Endothelial cell of umbilical vein (primary cell): Measurements from ENCODE around the gene FANCC. TPM values are rescaled to one million over a fixed set of nuclear protein-coding genes. Genes with fewer than 3 reads are reported as not detected.
A peak's percentile ranks its signal among the peaks of the same experiment; 100 is the strongest.

Source experiments
- BruUV-seq: library from RNA; stranded (reverse); fragments of 400-500 nt; replicated peaks from 2 replicates; lab custom pipeline; 2021; lab: Mats Ljungman, UMichigan
- CTCF ChIA-PET: fragments of 300-600, 350-600 bp; sonication (Branson Sonifier 250); formaldehyde crosslinking; loops from one replicate; lab custom pipeline; 2021; ENCODE audit warnings: antibody characterized with exemption, inconsistent platforms; lab: Charles Lee
- POLR2A ChIA-PET: fragments of 300-600, 350-600 bp; sonication (Branson Sonifier 250); formaldehyde crosslinking; loops from one replicate; lab custom pipeline; 2021; ENCODE audit warnings: antibody characterized with exemption, inconsistent platforms; lab: Charles Lee
- DNase-seq: peaks from one replicate; pipeline ENCODE4 v3.0.0-alpha.2; 2011; ENCODE audit warnings: low read depth, low spot score
- FAIRE-seq: peaks from 2 replicates; lab custom pipeline; 2011; peaks lifted over from hg19 to GRCh38; lab: Jason Lieb, UNC
- H2AFZ ChIP-seq: 2 replicates; pipeline ENCODE4 v1.6.0; 2012; ENCODE audit warnings: low read depth, low read length, control low read depth, inconsistent platforms
- H3K27ac ChIP-seq: 2 replicates; pipeline ENCODE4 v1.5.1; 2011; ENCODE audit warnings: low read depth, mild to moderate bottlenecking, control low read depth, low read length, moderate library complexity; ENCODE audit not compliant: insufficient read depth
- H3K27me3 ChIP-seq, 2 experiments: 2 replicates each; pipeline versions ENCODE4 v1.6.0 to v1.6.1; 2011; ENCODE audit warnings: low read length in 2 of 2, mixed read lengths in 1 of 2; ENCODE audit not compliant: control insufficient read depth in 2 of 2, insufficient read depth in 2 of 2
- H3K36me3 ChIP-seq, 2 experiments: 2 replicates in 1 of 2; 3 replicates in 1 of 2; pipeline ENCODE4 v1.5.1; 2011; ENCODE audit warnings: low read length in 2 of 2, mild to moderate bottlenecking in 1 of 2, moderate library complexity in 1 of 2; ENCODE audit not compliant: control insufficient read depth in 2 of 2, insufficient read depth in 2 of 2; ENCODE audit errors: extremely low read depth in 1 of 2
- H3K4me1 ChIP-seq: 3 replicates; pipeline ENCODE4 v1.5.1; 2011; ENCODE audit warnings: mild to moderate bottlenecking, low read length; ENCODE audit not compliant: control insufficient read depth, insufficient read depth; ENCODE audit errors: extremely low read depth
- H3K4me2 ChIP-seq: 2 replicates; pipeline ENCODE4 v1.6.1; 2011; ENCODE audit warnings: low read length, control low read depth, mixed read lengths; ENCODE audit not compliant: insufficient read depth
- H3K4me3 ChIP-seq, 3 experiments: fragments of 200-600 bp in 1 of 3; sonication (generic), shearing (Covaris generic) in 1 of 3; replicated peaks in 1 of 3; 2 replicates each; pipeline ENCODE4 v1.5.1; 2011 to 2016; ENCODE audit warnings: control low read depth in 3 of 3, low read length in 3 of 3, mild to moderate bottlenecking in 2 of 3, inconsistent platforms in 1 of 3, low read depth in 1 of 3, moderate library complexity in 1 of 3; ENCODE audit not compliant: insufficient read depth in 1 of 3
- H3K79me2 ChIP-seq: 2 replicates; pipeline ENCODE4 v1.6.0; 2012; ENCODE audit warnings: low read length, inconsistent platforms; ENCODE audit not compliant: control insufficient read depth, insufficient read depth
- H3K9ac ChIP-seq: replicated peaks from 2 replicates; pipeline ENCODE3; 2011; ENCODE audit warnings: low read length, control low read depth; ENCODE audit not compliant: insufficient read depth; ENCODE audit errors: extremely low read depth
- H3K9me1 ChIP-seq: replicated peaks from 3 replicates; pipeline ENCODE4 v1.6.0; 2011; ENCODE audit warnings: mild to moderate bottlenecking, low read length; ENCODE audit not compliant: control insufficient read depth, insufficient read depth; ENCODE audit errors: extremely low read depth
- H3K9me3 ChIP-seq: replicated peaks from 2 replicates; pipeline ENCODE4 v1.5.1; 2012; ENCODE audit warnings: low read length, inconsistent platforms; ENCODE audit not compliant: control insufficient read depth, insufficient read depth
- H4K20me1 ChIP-seq: replicated peaks from 2 replicates; pipeline ENCODE3; 2011; ENCODE audit warnings: mild to moderate bottlenecking, low read length; ENCODE audit not compliant: control insufficient read depth, insufficient read depth; ENCODE audit errors: extremely low read depth
- CTCF ChIP-seq, 2 donors: IDR thresholded peaks; 1 replicate in 1 of 2; 2 replicates in 1 of 2; pipeline ENCODE4 v1.5.1; 2011; ENCODE audit warnings: low read length in 2 of 2, mild to moderate bottlenecking in 2 of 2, moderate library complexity in 2 of 2, control low read depth in 1 of 2, inconsistent platforms in 1 of 2, low read depth in 1 of 2; ENCODE audit not compliant: insufficient read depth in 1 of 2; ENCODE audit errors: extremely low read depth in 1 of 2
- EZH2 ChIP-seq: IDR thresholded peaks from 2 replicates; pipeline ENCODE4 v1.6.1; 2012; ENCODE audit warnings: borderline replicate concordance, low read depth, mild to moderate bottlenecking, moderate library complexity, low read length, inconsistent platforms; ENCODE audit not compliant: severe bottlenecking
- FOS ChIP-seq: IDR thresholded peaks from 2 replicates; pipeline ENCODE4 v1.6.1; 2011; ENCODE audit warnings: mild to moderate bottlenecking, low read length, moderate library complexity, borderline replicate concordance; ENCODE audit not compliant: insufficient read depth
- JUN ChIP-seq: IDR thresholded peaks from 2 replicates; pipeline ENCODE4 v1.6.1; 2011; ENCODE audit warnings: borderline replicate concordance, low read depth; ENCODE audit not compliant: insufficient read length, insufficient read depth
- POLR2AphosphoS5 ChIP-seq: IDR thresholded peaks from 2 replicates; pipeline ENCODE4 v1.6.1; 2012; ENCODE audit warnings: low read depth, mild to moderate bottlenecking, control low read depth, low read length, moderate library complexity; ENCODE audit not compliant: insufficient read depth
- dilution Hi-C: fragments of 300-500 bp; cut with MboI; formaldehyde crosslinking; loops from one replicate; pipeline ENCODE4 v1.15.0; 2019; ENCODE audit warnings: low sequenced_read_pairs; ENCODE audit not compliant: extremely low pct_ligation_motif_present
- intact Hi-C: fragments of 100-400 bp; cut with micrococcal nuclease; formaldehyde crosslinking; loops from one replicate; pipeline ENCODE4 v1.10.0; 2022
- microRNA counts: library from miRNA; unstranded; fragments of <30 nt; microRNA quantifications from one replicate; lab custom pipeline; 2016
- microRNA-seq: library from miRNA; unstranded; fragments of <30 nt; microRNA quantifications from one replicate; pipeline ENCODE4 v1.2.0, GENCODE V29; 2021; ENCODE audit warnings: borderline number of aligned reads, borderline replicate concordance
- polyA plus RNA-seq, 4 experiments: library from polyadenylated mRNA; depleted of rRNA in 3 of 4; stranded (reverse) in 3 of 4; unstranded in 1 of 4; fragments of >200 nt; gene quantifications; 2 replicates each; pipeline versions ENCODE4 v1.2.1 to v1.2.3, GENCODE V29; 2011 to 2012; ENCODE audit warnings: missing spikeins in 1 of 4
- small RNA-seq: library from RNA; depleted of rRNA; stranded (forward); fragments of <200 nt; gene quantifications from one replicate; pipeline ENCODE3, GENCODE V24; 2012; ENCODE audit warnings: low replicate concordance, low read depth; ENCODE audit not compliant: insufficient read depth, insufficient read length
- total RNA-seq: library from RNA; stranded (reverse); gene quantifications from 2 replicates; pipeline ENCODE4 v1.2.3, GENCODE V29; 2021

Gene FANCC
- total and polyA plus RNA-seq, 2 donors (not counting 3 experiments of a cell fraction or from before 2014, with no cell fraction given) = 5.7 to 13.1 TPM

- no peaks in the 10 kb centered on the region for H3K9me3 ChIP-seq
- no peak overlapping the region for H3K27ac ChIP-seq
- H3K27me3 ChIP-seq = no peaks in the 10 kb centered on the region
- FAIRE-seq (no peak), DNase-seq (no peak)
- no peaks in the 10 kb centered on the region for H3K9me1 ChIP-seq
- H3K36me3 ChIP-seq = peaks cover 0 to 2% of the 10 kb centered on the region in 2 experiments
- no peak overlapping the region for H3K4me3 ChIP-seq
- no peak for TF ChIP-seq POLR2AphosphoS5
- TF ChIP-seq CTCF (IDR thresholded peaks at IDR 0.05; ENCODE audit: extremely low read depth in 1 of 2, insufficient read depth in 1 of 2, low read depth in 1 of 2, low read length in 2 of 2) = no peak
- no peak for TF ChIP-seq EZH2
- no peak for TF ChIP-seq FOS
- no peak for TF ChIP-seq JUN
- BruUV-seq = no TSS peak
- no peak overlapping the region for H3K4me2 ChIP-seq
- no peak overlapping the region for H2AFZ ChIP-seq
- no peak overlapping the region for H3K9ac ChIP-seq
- CTCF ChIA-PET = interaction anchor here (1.2 to 1.6 kb wide), 3 partner anchors 23 to 78 kb away, joined by 3 to 8 read pairs (median 4); no protein-coding TSS in a partner anchor
- POLR2A ChIA-PET = no interaction called here
- H4K20me1 ChIP-seq = peaks cover 3% of the 10 kb centered on the region
- intact Hi-C loops = loop anchor here (2.0 to 5.0 kb wide), 2 partner anchors 45 to 387 kb away; no protein-coding TSS in a partner anchor
- dilution Hi-C loops = no loop called here
- peaks cover 12% of the 10 kb centered on the region for H3K4me1 ChIP-seq
- H3K79me2 ChIP-seq = peaks cover 9% of the 10 kb centered on the region
Measured at GRCh38 chr9:95049761-95050160, 267.7 kb downstream of the FANCC start.

MicroRNAs encoded within 50 kb of the gene (microRNA counts, 767-probe panel; counts per million panel counts)
- microRNA hsa-miR-23b-3p (lab: Ali Mortazavi, UCI) (723 counts per million, percentile 96 among the panel's probes with 10 or more counts), microRNA hsa-miR-27b-3p (lab: Ali Mortazavi, UCI) (723 counts per million, percentile 96 among the panel's probes with 10 or more counts)

Small RNA genes lying within 50 kb of the gene (microRNA-seq; reads per million reads assigned to microRNA genes)
- gene MIR23B (6,005 reads per million, percentile 95 among the genes with 10 or more reads in this experiment), gene MIR24-1 (not detected), gene MIR27B (1,481 reads per million, percentile 86 among the genes with 10 or more reads in this experiment), gene MIR3074 (not detected), gene MIR6081 (not detected)

Small RNA genes lying within 50 kb of the gene (small RNA-seq; reads per million reads assigned to genes)
- 234 reads per million, percentile 99 among the genes with 10 or more reads in this experiment for gene MIR23B
- gene MIR27B = 108 reads per million, percentile 97 among the genes with 10 or more reads in this experiment
- not detected for gene MIR3074
- gene MIR6081 = not detected
- not detected for gene RNA5SP288

Other genes with a start within 250 kb of the FANCC start
- 12.1 and 14.4 TPM in 2 replicates for gene PTCH1, start 199.3 kb upstream of the FANCC start, total RNA-seq
- gene PTCH1, start 199.3 kb upstream of the FANCC start, polyA plus RNA-seq = 3.1 and 3.9 TPM in 2 replicates